ENCODE results near the gene APOE. TPM values are rescaled to one million over a fixed set of nuclear protein-coding genes. Genes with fewer than 3 reads are reported as not detected.

Gene APOE
- total and polyA plus RNA-seq, 2 of the 13 experiments (the other 11 are each of a cell fraction or from before 2014, with no cell fraction given) = 1,328 to 1,470 TPM

DNA sequence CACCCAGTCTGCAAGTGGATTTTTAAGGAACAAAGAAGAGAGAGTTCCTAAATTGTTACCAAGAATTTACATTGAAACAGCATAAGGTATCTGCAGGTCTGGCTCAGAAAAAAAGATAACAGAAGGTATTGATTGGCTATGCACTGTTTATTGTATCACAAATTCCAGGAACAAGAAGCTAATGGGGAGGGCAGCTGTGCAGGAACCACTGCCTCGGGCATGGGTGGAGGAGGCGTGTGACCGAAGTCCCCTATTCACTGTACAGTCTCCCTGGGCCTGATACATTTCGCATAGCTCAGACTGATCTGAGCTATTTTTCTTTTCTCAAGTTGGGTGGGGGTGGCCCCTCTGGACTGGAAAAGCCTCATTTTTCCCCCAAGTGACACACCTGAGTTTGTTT, 47.8 kb upstream of the APOE start (continued):
- no peak for TF ChIP-seq TRAFD1 (CRISPR knock-in tag; IDR thresholded peaks at IDR 0.05; ENCODE audit: borderline replicate concordance)
- peak; percentile 26; the same call in 1 of the 2 replicates for TF ChIP-seq IRF2 (CRISPR knock-in tag; IDR thresholded peaks at IDR 0.05)
- peak; percentile 50; the same call in 1 of the 2 replicates for TF ChIP-seq TBX2 (CRISPR knock-in tag; IDR thresholded peaks at IDR 0.05; ENCODE audit: borderline replicate concordance)
- no peak for TF ChIP-seq MAZ (IDR thresholded peaks at IDR 0.05; ENCODE audit: borderline replicate concordance, low read depth, low read length)
- peak; percentile 41; the same call in 1 of the 2 replicates for TF ChIP-seq MAZ (CRISPR knock-in tag; IDR thresholded peaks at IDR 0.05; ENCODE audit: low read depth)
- no peak for TF ChIP-seq HNRNPL (IDR thresholded peaks at IDR 0.05; ENCODE audit: low read depth, low read length)
- 0 out of 2 replicates have a peak, but pooled peaks have one; percentile 21 for TF ChIP-seq MEF2D (CRISPR knock-in tag; IDR thresholded peaks at IDR 0.05)
- TF ChIP-seq ZFX (CRISPR knock-in tag; IDR thresholded peaks at IDR 0.05; ENCODE audit: low read depth) = peak; percentile 40; the same call in 1 of the 2 replicates
- peak; percentile 62; the same call in 1 of the 2 replicates for TF ChIP-seq ZNF12 (CRISPR knock-in tag; IDR thresholded peaks at IDR 0.05)
- peak; percentile 86 for TF ChIP-seq SOX5 (CRISPR knock-in tag; IDR thresholded peaks at IDR 0.05; ENCODE audit: borderline replicate concordance)
- 0 out of 2 replicates have a peak, but pooled peaks have one; percentile 27 for TF ChIP-seq ZSCAN29 (CRISPR knock-in tag; conservative IDR thresholded peaks at IDR 0.05)
- no peak for TF ChIP-seq ZFP37 (CRISPR knock-in tag; IDR thresholded peaks at IDR 0.05; ENCODE audit: borderline replicate concordance)
- no peak for TF ChIP-seq RFXANK (CRISPR knock-in tag; IDR thresholded peaks at IDR 0.05)
- TF ChIP-seq NCOA2 (CRISPR knock-in tag; IDR thresholded peaks at IDR 0.05) = peak; percentile 52; the same call in 1 of the 2 replicates
- peak; percentile 86 for TF ChIP-seq TEAD3 (CRISPR knock-in tag; optimal IDR thresholded peaks at IDR 0.05; ENCODE audit: borderline replicate concordance)
- TF ChIP-seq SOX6 (IDR thresholded peaks at IDR 0.05) = no peak
- peak; percentile 76 for TF ChIP-seq SOX6 (CRISPR knock-in tag; IDR thresholded peaks at IDR 0.05)
- no peak for TF ChIP-seq GFI1 (CRISPR knock-in tag; IDR thresholded peaks at IDR 0.05; ENCODE audit: borderline replicate concordance)
- no peak for TF ChIP-seq NR2F6 (IDR thresholded peaks at IDR 0.05)
- 0 out of 2 replicates have a peak, but pooled peaks have one; percentile 22 for TF ChIP-seq NR2F6 (CRISPR knock-in tag; IDR thresholded peaks at IDR 0.05)
- no peak for TF ChIP-seq POLR2G (IDR thresholded peaks at IDR 0.05; ENCODE audit: low read depth, low read length)
- peak; percentile 14; the same call in 1 of the 2 replicates for TF ChIP-seq NFYC (CRISPR knock-in tag; IDR thresholded peaks at IDR 0.05)
- TF ChIP-seq RARA (CRISPR knock-in tag; IDR thresholded peaks at IDR 0.05) = peak; percentile 65; the same call in 1 of the 2 replicates
- TF ChIP-seq, protein P1, sequence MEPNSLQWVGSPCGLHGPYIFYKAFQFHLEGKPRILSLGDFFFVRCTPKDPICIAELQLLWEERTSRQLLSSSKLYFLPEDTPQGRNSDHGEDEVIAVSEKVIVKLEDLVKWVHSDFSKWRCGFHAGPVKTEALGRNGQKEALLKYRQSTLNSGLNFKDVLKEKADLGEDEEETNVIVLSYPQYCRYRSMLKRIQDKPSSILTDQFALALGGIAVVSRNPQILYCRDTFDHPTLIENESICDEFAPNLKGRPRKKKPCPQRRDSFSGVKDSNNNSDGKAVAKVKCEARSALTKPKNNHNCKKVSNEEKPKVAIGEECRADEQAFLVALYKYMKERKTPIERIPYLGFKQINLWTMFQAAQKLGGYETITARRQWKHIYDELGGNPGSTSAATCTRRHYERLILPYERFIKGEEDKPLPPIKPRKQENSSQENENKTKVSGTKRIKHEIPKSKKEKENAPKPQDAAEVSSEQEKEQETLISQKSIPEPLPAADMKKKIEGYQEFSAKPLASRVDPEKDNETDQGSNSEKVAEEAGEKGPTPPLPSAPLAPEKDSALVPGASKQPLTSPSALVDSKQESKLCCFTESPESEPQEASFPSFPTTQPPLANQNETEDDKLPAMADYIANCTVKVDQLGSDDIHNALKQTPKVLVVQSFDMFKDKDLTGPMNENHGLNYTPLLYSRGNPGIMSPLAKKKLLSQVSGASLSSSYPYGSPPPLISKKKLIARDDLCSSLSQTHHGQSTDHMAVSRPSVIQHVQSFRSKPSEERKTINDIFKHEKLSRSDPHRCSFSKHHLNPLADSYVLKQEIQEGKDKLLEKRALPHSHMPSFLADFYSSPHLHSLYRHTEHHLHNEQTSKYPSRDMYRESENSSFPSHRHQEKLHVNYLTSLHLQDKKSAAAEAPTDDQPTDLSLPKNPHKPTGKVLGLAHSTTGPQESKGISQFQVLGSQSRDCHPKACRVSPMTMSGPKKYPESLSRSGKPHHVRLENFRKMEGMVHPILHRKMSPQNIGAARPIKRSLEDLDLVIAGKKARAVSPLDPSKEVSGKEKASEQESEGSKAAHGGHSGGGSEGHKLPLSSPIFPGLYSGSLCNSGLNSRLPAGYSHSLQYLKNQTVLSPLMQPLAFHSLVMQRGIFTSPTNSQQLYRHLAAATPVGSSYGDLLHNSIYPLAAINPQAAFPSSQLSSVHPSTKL (CRISPR knock-in tag; IDR thresholded peaks at IDR 0.05) = peak; percentile 69
- TF ChIP-seq CREM (IDR thresholded peaks at IDR 0.05) = peak; percentile 48; the same call in 1 of the 2 replicates
- TF ChIP-seq CREM (CRISPR knock-in tag; IDR thresholded peaks at IDR 0.05) = no peak
- peak; percentile 42; the same call in 1 of the 2 replicates for TF ChIP-seq PATZ1 (CRISPR knock-in tag; IDR thresholded peaks at IDR 0.05)

Data from HepG2 (cell line).